H9 (cell line): ENCODE measurements around the gene CD163L1. TPM values are rescaled to one million over a fixed set of nuclear protein-coding genes. Genes with fewer than 3 reads are reported as not detected.

ENCODE experiments used
- DNase-seq: peaks from one replicate; pipeline ENCODE4 v3.0.0-alpha.2; 2017
- H2AFZ ChIP-seq: one replicate; pipeline ENCODE4 v1.6.1; 2013; ENCODE audit warnings: mild to moderate bottlenecking, low read length, control low read depth, moderate library complexity
- H2AK5ac ChIP-seq: 2 replicates; pipeline ENCODE4 v1.6.1; 2013; ENCODE audit warnings: low read length, control low read depth, mixed read lengths; ENCODE audit not compliant: insufficient read length
- H2BK120ac ChIP-seq: one replicate; pipeline ENCODE4 v1.6.1; 2013; ENCODE audit warnings: low read depth, mild to moderate bottlenecking, low read length, control low read depth, inconsistent platforms; ENCODE audit not compliant: poor library complexity, severe bottlenecking
- H2BK12ac ChIP-seq: 2 replicates; pipeline ENCODE4 v1.6.1; 2013; ENCODE audit warnings: low read length, control low read depth, mixed read lengths, low read depth; ENCODE audit not compliant: insufficient read length
- H2BK15ac ChIP-seq: 2 replicates; pipeline ENCODE4 v1.6.1; 2013; ENCODE audit warnings: low read depth, low read length, control low read depth
- H2BK20ac ChIP-seq: one replicate; pipeline ENCODE4 v1.6.1; 2013; ENCODE audit warnings: low read depth, mild to moderate bottlenecking, low read length, control low read depth, inconsistent platforms; ENCODE audit not compliant: poor library complexity, severe bottlenecking
- H2BK5ac ChIP-seq: 2 replicates; pipeline ENCODE4 v1.6.1; 2013; ENCODE audit warnings: low read length, control low read depth, mixed read lengths; ENCODE audit not compliant: insufficient read length
- H3K14ac ChIP-seq: 2 replicates; pipeline ENCODE4 v1.6.1; 2013; ENCODE audit warnings: low read length, control low read depth; ENCODE audit not compliant: insufficient read depth
- H3K18ac ChIP-seq: 2 replicates; pipeline ENCODE4 v1.6.1; 2013; ENCODE audit warnings: low read depth, mild to moderate bottlenecking, mixed read lengths, low read length, control low read depth; ENCODE audit not compliant: insufficient read length
- H3K23ac ChIP-seq: 2 replicates; pipeline ENCODE4 v1.6.1; 2013; ENCODE audit warnings: low read length, control low read depth, mixed read lengths, low read depth; ENCODE audit not compliant: insufficient read length
- H3K23me2 ChIP-seq: 2 replicates; pipeline ENCODE4 v1.6.1; 2013; ENCODE audit warnings: low read depth, mild to moderate bottlenecking, mixed read lengths, low read length, control low read depth; ENCODE audit not compliant: insufficient read length, poor library complexity, severe bottlenecking
- H3K27ac ChIP-seq: 2 replicates; pipeline ENCODE4 v1.5.1; 2013; ENCODE audit warnings: low read length, control low read depth, mixed read lengths, low read depth; ENCODE audit not compliant: insufficient read length
- H3K27me3 ChIP-seq: 2 replicates; pipeline ENCODE4 v1.6.1; 2013; ENCODE audit warnings: low read length, control low read depth, inconsistent platforms; ENCODE audit not compliant: insufficient read depth
- H3K4ac ChIP-seq: 2 replicates; pipeline ENCODE4 v1.6.1; 2013; ENCODE audit warnings: low read depth, mild to moderate bottlenecking, control low read depth, inconsistent platforms, low read length, moderate library complexity
- H3K4me1 ChIP-seq: 2 replicates; pipeline ENCODE4 v1.6.1; 2013; ENCODE audit warnings: low read length, control low read depth, inconsistent platforms; ENCODE audit not compliant: insufficient read depth
- H3K4me2 ChIP-seq: 2 replicates; pipeline ENCODE4 v1.6.1; 2013; ENCODE audit warnings: low read length, control low read depth, mixed read lengths; ENCODE audit not compliant: insufficient read length, insufficient read depth
- H3K56ac ChIP-seq: 2 replicates; pipeline ENCODE4 v1.6.1; 2013; ENCODE audit warnings: low read depth, mild to moderate bottlenecking, mixed read lengths, low read length, control low read depth; ENCODE audit not compliant: insufficient read length
- H3K79me1 ChIP-seq: 2 replicates; pipeline ENCODE4 v1.6.1; 2013; ENCODE audit warnings: low read depth, mild to moderate bottlenecking, moderate library complexity, low read length, control low read depth, inconsistent platforms; ENCODE audit not compliant: insufficient read depth, poor library complexity, severe bottlenecking
- H3K79me2 ChIP-seq: 2 replicates; pipeline ENCODE4 v1.6.1; 2013; ENCODE audit warnings: low read length, control low read depth, inconsistent platforms; ENCODE audit not compliant: insufficient read depth
- H3K9ac ChIP-seq: 2 replicates; pipeline ENCODE4 v1.6.1; 2013; ENCODE audit warnings: low read length, control low read depth, mixed read lengths; ENCODE audit not compliant: insufficient read length; ENCODE audit errors: extremely low read depth
- H3K9me3 ChIP-seq: one replicate; pipeline ENCODE4 v1.6.1; 2013; ENCODE audit warnings: low read depth, low read length, inconsistent platforms; ENCODE audit not compliant: control insufficient read depth
- H3T11ph ChIP-seq: one replicate; pipeline ENCODE4 v1.6.1; 2013; ENCODE audit warnings: mild to moderate bottlenecking, low read length, control low read depth, inconsistent platforms
- H4K20me1 ChIP-seq: one replicate; pipeline ENCODE4 v1.6.1; 2013; ENCODE audit not compliant: control insufficient read depth, insufficient read length, insufficient read depth
- H4K5ac ChIP-seq: 2 replicates; pipeline ENCODE4 v1.6.1; 2013; ENCODE audit warnings: low read depth, mild to moderate bottlenecking, mixed read lengths, low read length, control low read depth; ENCODE audit not compliant: insufficient read length
- H4K8ac ChIP-seq: replicated peaks from 2 replicates; pipeline ENCODE4 v1.6.1; 2013; ENCODE audit warnings: low read length, control low read depth, mixed read lengths, low read depth; ENCODE audit not compliant: insufficient read length
- H4K91ac ChIP-seq: 2 replicates; pipeline ENCODE4 v1.6.1; 2013; ENCODE audit warnings: low read depth, mild to moderate bottlenecking, moderate library complexity, mixed read lengths, low read length, control low read depth; ENCODE audit not compliant: insufficient read length
- H3K27ac Mint-ChIP-seq, 3 experiments: 2 replicates in 2 of 3; 3 replicates in 1 of 3; pipeline ENCODE4 v1.8.0; 2020 to 2021; ENCODE audit warnings: mixed read lengths in 3 of 3, mild to moderate bottlenecking in 1 of 3, moderate library complexity in 1 of 3
- H3K27me3 Mint-ChIP-seq: 2 replicates; pipeline ENCODE4 v1.8.0; 2021; ENCODE audit warnings: low read depth, mild to moderate bottlenecking, moderate library complexity, mixed read lengths
- H3K36me3 Mint-ChIP-seq, 3 experiments: 2 replicates in 2 of 3; 3 replicates in 1 of 3; pipeline ENCODE4 v1.8.0; 2020 to 2021; ENCODE audit warnings: low read depth in 3 of 3, mixed read lengths in 3 of 3; ENCODE audit not compliant: insufficient read depth in 1 of 3
- H3K4me1 Mint-ChIP-seq, 2 experiments: 2 replicates each; pipeline ENCODE4 v1.8.0; 2020; ENCODE audit warnings: mixed read lengths in 2 of 2
- H3K4me3 Mint-ChIP-seq, 2 experiments: 2 replicates in 1 of 2; 3 replicates in 1 of 2; pipeline ENCODE4 v1.8.0; 2020 to 2021; ENCODE audit warnings: mild to moderate bottlenecking in 2 of 2, mixed read lengths in 2 of 2, moderate library complexity in 1 of 2
- H3K9me3 Mint-ChIP-seq, 2 experiments: 2 replicates in 1 of 2; 3 replicates in 1 of 2; pipeline ENCODE4 v1.8.0; 2020; ENCODE audit warnings: mild to moderate bottlenecking in 2 of 2, mixed read lengths in 2 of 2, moderate library complexity in 1 of 2
- WGBS: extraction: QIAGEN DNeasy Blood & Tissue Kit; methylation state at CpG from one replicate; pipeline ENCODE4 v1.1.7; 2013; ENCODE audit warnings: missing lambda C conversion rate, low lambda C conversion rate, mixed read lengths; ENCODE audit not compliant: insufficient read length; ENCODE audit errors: extremely low coverage; 5-methylcytosine and 5-hydroxymethylcytosine counted together
- total RNA-seq: library from RNA; stranded (reverse); gene quantifications from 2 replicates; pipeline ENCODE4 v1.2.1, GENCODE V29; 2021
- TF ChIP-seq, protein P1 (sequence below): fragments of 200-600 bp; sonication (generic); conservative IDR thresholded peaks from 3 replicates; pipeline ENCODE4 v1.8.0; 2021; ENCODE audit warnings: antibody characterized with exemption, mild to moderate bottlenecking

Gene CD163L1
- total RNA-seq, 1 experiment from 2014 or later: 0.39 TPM

DNA sequence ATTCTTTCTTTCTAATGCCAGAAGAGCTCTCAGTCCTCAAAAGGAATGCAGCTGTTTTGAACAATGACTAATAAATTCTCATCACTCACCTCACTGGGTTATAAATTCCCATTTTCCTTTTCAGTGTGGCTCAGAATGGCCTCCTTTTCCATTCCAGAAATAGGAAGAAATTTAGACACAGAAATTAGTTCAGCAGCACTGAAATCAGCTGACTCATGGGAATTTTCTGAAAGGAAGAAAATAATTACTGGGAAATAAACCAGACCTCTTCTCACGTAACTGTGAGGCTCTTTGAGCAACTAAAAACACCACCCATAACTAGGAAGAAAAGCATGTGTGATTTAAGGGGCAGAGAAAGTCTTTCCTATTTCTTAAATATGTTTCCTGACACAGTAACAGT is 35.8 kb upstream of the CD163L1 start:
- Mint-ChIP-seq H3K27me3 (peaks cover 3% of the 10 kb centered on the region; the same call in 1 of the 2 replicates), H3K4me1 (no peaks in the 10 kb centered on the region), H3K27ac (no peak overlapping the region), H3K4me3 (no peak overlapping the region), H3K36me3 (no peaks in the 10 kb centered on the region; a peak in 1 of 7 replicates), H3K9me3 (no peaks in the 10 kb centered on the region)
- H3K18ac ChIP-seq: no peak overlapping the region
- no peak overlapping the region for H3T11ph ChIP-seq
- no peak overlapping the region for H2BK12ac ChIP-seq
- no peaks in the 10 kb centered on the region for H4K20me1 ChIP-seq
- no peak overlapping the region for H2BK120ac ChIP-seq
- TF ChIP-seq, protein P1, sequence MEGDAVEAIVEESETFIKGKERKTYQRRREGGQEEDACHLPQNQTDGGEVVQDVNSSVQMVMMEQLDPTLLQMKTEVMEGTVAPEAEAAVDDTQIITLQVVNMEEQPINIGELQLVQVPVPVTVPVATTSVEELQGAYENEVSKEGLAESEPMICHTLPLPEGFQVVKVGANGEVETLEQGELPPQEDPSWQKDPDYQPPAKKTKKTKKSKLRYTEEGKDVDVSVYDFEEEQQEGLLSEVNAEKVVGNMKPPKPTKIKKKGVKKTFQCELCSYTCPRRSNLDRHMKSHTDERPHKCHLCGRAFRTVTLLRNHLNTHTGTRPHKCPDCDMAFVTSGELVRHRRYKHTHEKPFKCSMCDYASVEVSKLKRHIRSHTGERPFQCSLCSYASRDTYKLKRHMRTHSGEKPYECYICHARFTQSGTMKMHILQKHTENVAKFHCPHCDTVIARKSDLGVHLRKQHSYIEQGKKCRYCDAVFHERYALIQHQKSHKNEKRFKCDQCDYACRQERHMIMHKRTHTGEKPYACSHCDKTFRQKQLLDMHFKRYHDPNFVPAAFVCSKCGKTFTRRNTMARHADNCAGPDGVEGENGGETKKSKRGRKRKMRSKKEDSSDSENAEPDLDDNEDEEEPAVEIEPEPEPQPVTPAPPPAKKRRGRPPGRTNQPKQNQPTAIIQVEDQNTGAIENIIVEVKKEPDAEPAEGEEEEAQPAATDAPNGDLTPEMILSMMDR: no peak
- no peak overlapping the region for H3K27ac ChIP-seq
- H3K4me1 ChIP-seq: no peaks in the 10 kb centered on the region
- H3K9ac ChIP-seq: no peak overlapping the region
- DNase-seq: no peak
- H3K14ac ChIP-seq: no peak overlapping the region
- no peak overlapping the region for H2BK15ac ChIP-seq
- no peaks in the 10 kb centered on the region for H3K79me2 ChIP-seq
- no CpG with 5 or more reads among the region's 1 CpG for WGBS
- H2AFZ ChIP-seq: no peak overlapping the region
- no peaks in the 10 kb centered on the region for H3K9me3 ChIP-seq
- H3K23me2 ChIP-seq: no peaks in the 10 kb centered on the region
- H3K23ac ChIP-seq: no peak overlapping the region
- H3K27me3 ChIP-seq: no peaks in the 10 kb centered on the region
- no peak overlapping the region for H4K5ac ChIP-seq
- H2BK5ac ChIP-seq: no peak overlapping the region
- no peak overlapping the region for H3K4me2 ChIP-seq
- H4K8ac ChIP-seq: no peak overlapping the region
- H3K56ac ChIP-seq: no peak overlapping the region
- no peak overlapping the region for H4K91ac ChIP-seq
- no peaks in the 10 kb centered on the region for H3K79me1 ChIP-seq
- H3K4ac ChIP-seq: no peak overlapping the region
- no peak overlapping the region for H2BK20ac ChIP-seq
- H2AK5ac ChIP-seq: no peak overlapping the region
